RWPE2 (cell line): ENCODE data around the gene HBP1.

ENCODE experiments used
- ATAC-seq: fragments of 200-7000 bp; cut with Tn5 transposase; 3 replicates; pipeline ENCODE4 v1.9.1; 2021; ENCODE audit warnings: low read depth
- DNase-seq: peaks from one replicate; pipeline ENCODE4 v3.0.0-alpha.2; 2020; ENCODE audit warnings: low spot score
- H3K27ac ChIP-seq: fragments of 450-650 bp; 2 replicates; pipeline ENCODE4 v1.5.1; 2017; ENCODE audit warnings: mild to moderate bottlenecking; ENCODE audit not compliant: poor library complexity, severe bottlenecking
- H3K27me3 ChIP-seq: fragments of 250-450 bp; sonication (Bioruptor Pico); 2 replicates; pipeline ENCODE4 v1.5.1; 2021; ENCODE audit warnings: mild to moderate bottlenecking, moderate library complexity; ENCODE audit not compliant: insufficient read depth, poor library complexity, severe bottlenecking
- H3K36me3 ChIP-seq: fragments of 250-450 bp; sonication (Bioruptor Pico); 2 replicates; pipeline ENCODE4 v1.5.1; 2020; ENCODE audit warnings: low read depth, mild to moderate bottlenecking, moderate library complexity
- H3K4me1 ChIP-seq: fragments of 250-450 bp; sonication (Bioruptor Pico); 2 replicates; pipeline ENCODE4 v1.5.1; 2021; ENCODE audit warnings: mild to moderate bottlenecking, moderate library complexity; ENCODE audit not compliant: insufficient read depth, poor library complexity, severe bottlenecking
- H3K4me3 ChIP-seq: fragments of 250-450 bp; sonication (Bioruptor Pico); 2 replicates; pipeline ENCODE4 v1.5.1; 2021; ENCODE audit warnings: mild to moderate bottlenecking, moderate library complexity; ENCODE audit not compliant: severe bottlenecking
- H3K9me3 ChIP-seq: fragments of 250-450 bp; sonication (Bioruptor Pico); 2 replicates; pipeline ENCODE4 v1.5.1; 2021; ENCODE audit warnings: mild to moderate bottlenecking, moderate library complexity; ENCODE audit not compliant: severe bottlenecking
- CTCF ChIP-seq: fragments of 450-650 bp; IDR thresholded peaks from one replicate; pipeline ENCODE4 v1.5.1; 2017; ENCODE audit warnings: mild to moderate bottlenecking, moderate library complexity; ENCODE audit not compliant: poor library complexity, severe bottlenecking

The HBP1 gene

GRCh38 chr7:107157091-107157490, 11.7 kb upstream of the HBP1 start:
- Histone ChIP-seq H3K4me3 (no peak overlapping the region), H3K36me3 (no peaks in the 10 kb centered on the region), H3K27ac (no peak overlapping the region), H3K27me3 (no peaks in the 10 kb centered on the region), H3K4me1 (no peaks in the 10 kb centered on the region), H3K9me3 (no peaks in the 10 kb centered on the region)
- no peak for ATAC-seq
- no peak for DNase-seq
- no peak for TF ChIP-seq CTCF

- Histone ChIP-seq H3K27me3 (no peaks in the 10 kb centered on the region), H3K4me1 (no peaks in the 10 kb centered on the region), H3K9me3 (no peaks in the 10 kb centered on the region), H3K4me3 (no peak overlapping the region), H3K36me3 (no peaks in the 10 kb centered on the region), H3K27ac (no peak overlapping the region)
- DNase-seq (no peak), ATAC-seq (no peak)
- no peak for TF ChIP-seq CTCF
Observed at GRCh38 chr7:107158028-107158427, 10.8 kb upstream of the HBP1 start.

- H3K4me1 ChIP-seq = no peaks in the 10 kb centered on the region
- TF ChIP-seq CTCF = no peak
- no peak overlapping the region for H3K4me3 ChIP-seq
- no peak for DNase-seq
- H3K36me3 ChIP-seq = no peaks in the 10 kb centered on the region
- H3K27ac ChIP-seq = no peak overlapping the region
- no peak for ATAC-seq
- H3K27me3 ChIP-seq = no peaks in the 10 kb centered on the region
- H3K9me3 ChIP-seq = no peaks in the 10 kb centered on the region
Observed at GRCh38 chr7:107160389-107160788, 8.4 kb upstream of the HBP1 start.

GRCh38 chr7:107161415-107161814, 7.4 kb upstream of the HBP1 start:
- DNase-seq (no peak), ATAC-seq (no peak)
- H3K4me3 ChIP-seq = no peak overlapping the region
- no peak for TF ChIP-seq CTCF
- H3K27ac ChIP-seq = no peak overlapping the region
- H3K9me3 ChIP-seq = no peaks in the 10 kb centered on the region
- no peaks in the 10 kb centered on the region for H3K27me3 ChIP-seq
- H3K4me1 ChIP-seq = peaks cover 1% of the 10 kb centered on the region
- H3K36me3 ChIP-seq = no peaks in the 10 kb centered on the region

- Histone ChIP-seq H3K9me3 (no peaks in the 10 kb centered on the region), H3K27ac (no peak overlapping the region), H3K27me3 (no peaks in the 10 kb centered on the region), H3K4me1 (peaks cover 5% of the 10 kb centered on the region), H3K36me3 (no peaks in the 10 kb centered on the region), H3K4me3 (no peak overlapping the region)
- ATAC-seq (no peak), DNase-seq (no peak)
- no peak for TF ChIP-seq CTCF
Observed at GRCh38 chr7:107162475-107162874, 6.3 kb upstream of the HBP1 start.
